Esophagus (tissue), 2 donors: Measurements from ENCODE around the gene IL25. TPM values are rescaled to one million over a fixed set of nuclear protein-coding genes. Genes with fewer than 3 reads are reported as not detected.
A peak's percentile ranks its signal among the peaks of the same experiment; 100 is the strongest.

Experiments used
- H3K27ac ChIP-seq, 2 donors: one replicate each; pipeline ENCODE4 v1.5.1; 2013; ENCODE audit warnings: low read depth in 2 of 2, mild to moderate bottlenecking in 2 of 2, inconsistent platforms in 1 of 2, low read length in 1 of 2, moderate library complexity in 1 of 2
- H3K27me3 ChIP-seq, 2 donors: one replicate each; pipeline ENCODE4 v1.6.1; 2013; ENCODE audit warnings: low read length in 2 of 2, control low read depth in 1 of 2, mild to moderate bottlenecking in 1 of 2; ENCODE audit not compliant: insufficient read depth in 2 of 2, control insufficient read depth in 1 of 2
- H3K36me3 ChIP-seq, 2 donors: one replicate each; pipeline ENCODE4 v1.6.1; 2013; ENCODE audit warnings: low read length in 1 of 2; ENCODE audit not compliant: control insufficient read depth in 2 of 2, insufficient read depth in 2 of 2
- H3K4me1 ChIP-seq, 2 donors: one replicate each; pipeline ENCODE4 v1.6.1; 2013; ENCODE audit warnings: low read length in 1 of 2; ENCODE audit not compliant: control insufficient read depth in 2 of 2, insufficient read depth in 2 of 2
- H3K4me3 ChIP-seq, 2 donors: one replicate each; pipeline ENCODE4 v1.5.1; 2013; ENCODE audit warnings: low read length in 2 of 2, mild to moderate bottlenecking in 2 of 2, low read depth in 1 of 2, moderate library complexity in 1 of 2
- H3K9me3 ChIP-seq, 2 donors: one replicate each; pipeline ENCODE4 v1.6.1; 2013; ENCODE audit warnings: mild to moderate bottlenecking in 2 of 2, low read depth in 1 of 2, low read length in 1 of 2, moderate library complexity in 1 of 2; ENCODE audit not compliant: control insufficient read depth in 2 of 2, insufficient read depth in 1 of 2
- WGBS, 2 donors: extraction: QIAGEN DNeasy Blood & Tissue Kit; methylation state at CpG; one replicate each; pipeline ENCODE4 v1.1.7; 2013; 5-methylcytosine and 5-hydroxymethylcytosine counted together
- polyA plus RNA-seq, 2 donors: library from polyadenylated mRNA; stranded (reverse); fragments of 200-250 nt; gene quantifications; one replicate each; pipeline ENCODE4 v1.2.3, GENCODE V29; 2013
- donor health status: healthy with polysubstance abuse.
- donor health status: Bipolar disorder and iron deficiency.

Gene IL25
- polyA plus RNA-seq, 2 donors: not detected

- Histone ChIP-seq H3K36me3 (peaks cover 0 to 26% of the 10 kb centered on the region in 2 donors), H3K4me3 (no peak overlapping the region), H3K27me3 (no peaks in the 10 kb centered on the region), H3K27ac (no peak overlapping the region), H3K9me3 (no peaks in the 10 kb centered on the region), H3K4me1 (peaks cover 5% of the 10 kb centered on the region in 2 donors)
- WGBS, 2 donors: 71 to 76% methylated on average over 11 of the region's 11 CpGs
Measured at GRCh38 chr14:23360496-23360895, 12.1 kb upstream of the IL25 start.

- Histone ChIP-seq H3K4me3 (no peak overlapping the region), H3K27me3 (no peaks in the 10 kb centered on the region), H3K36me3 (peaks cover 0 to 26% of the 10 kb centered on the region in 2 donors), H3K4me1 (peaks cover 5% of the 10 kb centered on the region in 2 donors), H3K9me3 (no peaks in the 10 kb centered on the region), H3K27ac (no peak overlapping the region)
Measured at GRCh38 chr14:23361320-23361719, 11.3 kb upstream of the IL25 start.

DNA sequence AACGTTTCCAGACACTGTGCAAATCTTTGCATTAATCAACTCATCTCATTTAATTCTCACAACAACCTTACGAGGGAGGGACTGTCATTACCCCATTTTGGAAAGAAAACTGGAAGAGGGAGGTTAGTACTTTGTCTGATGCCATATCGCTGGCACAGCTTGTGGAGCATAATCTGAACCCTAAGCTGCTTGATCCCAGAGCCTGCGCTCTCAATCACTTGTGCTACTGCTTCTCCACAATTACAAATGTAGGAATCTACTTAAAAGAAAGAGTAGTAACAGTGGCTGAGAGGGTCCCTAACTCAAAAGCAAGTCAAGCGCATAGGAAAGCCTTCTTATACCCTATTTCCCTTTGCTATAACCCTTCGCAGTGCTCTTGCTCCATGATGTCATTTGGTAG is 10.8 kb upstream of the IL25 start:
- Histone ChIP-seq H3K36me3 (peaks cover 0 to 26% of the 10 kb centered on the region in 2 donors), H3K27me3 (no peaks in the 10 kb centered on the region), H3K4me1 (peaks cover 5 to 8% of the 10 kb centered on the region in 2 donors), H3K4me3 (no peak overlapping the region), H3K27ac (no peak overlapping the region), H3K9me3 (no peaks in the 10 kb centered on the region)
- WGBS, 2 donors: 68 to 72% methylated on average over 6 of the region's 6 CpGs

- Histone ChIP-seq H3K27me3 (no peaks in the 10 kb centered on the region), H3K4me1 (peaks cover 6 to 10% of the 10 kb centered on the region in 2 donors), H3K9me3 (no peaks in the 10 kb centered on the region), H3K27ac (no peak overlapping the region), H3K36me3 (peaks cover 0 to 23% of the 10 kb centered on the region in 2 donors), H3K4me3 (no peak overlapping the region)
- WGBS, 2 donors: 46 to 53% methylated on average over 3 of the region's 3 CpGs
Measured at GRCh38 chr14:23362200-23362599, 10.4 kb upstream of the IL25 start.

- H3K4me3 ChIP-seq: peak overlapping the region; percentile 48 to 68
- WGBS, 2 donors: 8 to 25% methylated on average over 21 of the region's 21 CpGs
- H3K36me3 ChIP-seq: peaks cover 0 to 11% of the 10 kb centered on the region in 2 donors
- H3K27ac ChIP-seq: peak overlapping the region; percentile 99 to 100
- no peaks in the 10 kb centered on the region for H3K9me3 ChIP-seq
- no peaks in the 10 kb centered on the region for H3K27me3 ChIP-seq
- peaks cover 7 to 13% of the 10 kb centered on the region in 2 donors for H3K4me1 ChIP-seq
Measured at GRCh38 chr14:23364164-23365035, 8.2 kb upstream of the IL25 start.

GRCh38 chr14:23365036-23365731 is 7.4 kb upstream of the IL25 start, which contains the start of gene EFS:
Gene EFS (minus strand): TSS chr14:23365172. CDS start chr14:23365025, 147 bp downstream.
- Histone ChIP-seq H3K4me3 (peak within 1 kb of the TSS; percentile 48 to 68), H3K27me3 (no peaks in the 10 kb centered on the region), H3K4me1 (peaks cover 7 to 16% of the 10 kb centered on the region in 2 donors), H3K36me3 (peaks cover 0 to 4% of the 10 kb centered on the region in 2 donors), H3K9me3 (no peaks in the 10 kb centered on the region), H3K27ac (peak within 1 kb of the TSS; percentile 99 to 100)
- WGBS, 2 donors: 2 to 4% methylated on average over 66 to 74 of the region's 74 CpGs

DNA sequence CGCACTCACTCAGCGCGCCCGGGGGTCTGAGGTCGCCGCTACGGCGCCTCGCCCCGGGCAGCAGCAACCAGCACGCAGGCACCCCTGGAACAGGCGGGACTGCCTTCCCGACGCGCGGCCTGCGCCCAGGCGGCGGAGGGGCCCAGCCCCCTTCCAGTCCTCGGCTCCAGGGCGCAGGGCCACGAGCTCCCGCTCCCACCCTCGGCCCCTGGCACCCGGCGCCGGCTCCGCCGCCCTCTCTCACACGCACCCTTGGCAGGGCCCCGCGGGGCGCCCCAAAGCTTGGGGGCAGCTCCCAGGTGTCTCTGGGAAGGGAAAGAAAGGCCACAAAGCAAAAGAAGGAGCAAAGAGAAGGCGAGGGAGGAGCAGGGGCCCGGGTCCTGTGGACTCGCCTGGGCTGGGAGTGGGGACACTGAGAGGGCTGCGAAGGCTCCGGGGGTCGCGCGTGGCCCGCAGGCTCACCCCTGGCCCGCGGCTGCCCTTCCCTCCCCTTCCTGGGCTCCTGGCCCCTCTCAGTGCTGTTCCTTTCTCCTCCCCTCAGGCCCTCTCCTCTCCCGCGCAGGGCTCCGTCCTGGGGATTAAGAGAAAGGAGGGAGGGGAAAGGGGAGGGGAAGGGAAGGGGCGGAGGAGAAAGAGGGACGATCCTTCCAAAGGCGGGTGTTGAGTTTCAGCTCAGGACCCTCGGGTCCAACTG is 6.7 kb upstream of the IL25 start:
- Histone ChIP-seq H3K9me3 (no peaks in the 10 kb centered on the region), H3K27me3 (no peaks in the 10 kb centered on the region), H3K4me3 (peak overlapping the region; percentile 48 to 68), H3K36me3 (no peaks in the 10 kb centered on the region), H3K4me1 (peaks cover 2 to 18% of the 10 kb centered on the region in 2 donors), H3K27ac (peak overlapping the region; percentile 99 to 100)
- 1 to 4% methylated on average over 42 to 51 of the region's 51 CpGs for WGBS, 2 donors

- peaks cover 2 to 18% of the 10 kb centered on the region in 2 donors for H3K4me1 ChIP-seq
- H3K4me3 ChIP-seq: peak overlapping the region; percentile 15 to 48
- H3K27me3 ChIP-seq: no peaks in the 10 kb centered on the region
- no peaks in the 10 kb centered on the region for H3K9me3 ChIP-seq
- 16 to 23% methylated on average over 20 to 34 of the region's 34 CpGs for WGBS, 2 donors
- peak overlapping the region; percentile 99 to 100 for H3K27ac ChIP-seq
- no peaks in the 10 kb centered on the region for H3K36me3 ChIP-seq
Measured at GRCh38 chr14:23366426-23366921, 6.1 kb upstream of the IL25 start.

GRCh38 chr14:23370221-23370620 is 2.4 kb upstream of the IL25 start:
- Histone ChIP-seq H3K27ac (peak overlapping the region in 1 of 2 donors; percentile 36), H3K27me3 (no peaks in the 10 kb centered on the region), H3K4me3 (no peak overlapping the region), H3K36me3 (no peaks in the 10 kb centered on the region), H3K9me3 (no peaks in the 10 kb centered on the region), H3K4me1 (peaks cover 2 to 13% of the 10 kb centered on the region in 2 donors)
- whole genome bisulfite sequencing, 2 donors: 56 to 58% methylated on average over 1 of the region's 1 CpG
